ENCODE results near the gene SLITRK6.
A peak's percentile ranks its signal among the peaks of the same experiment; 100 is the strongest.
"Not testable (repeated sequence)": the region's sequence is repeated elsewhere in the genome, so short reads cannot be mapped to it uniquely, and the experiment has no call there.

SLITRK6 gene, protein sequence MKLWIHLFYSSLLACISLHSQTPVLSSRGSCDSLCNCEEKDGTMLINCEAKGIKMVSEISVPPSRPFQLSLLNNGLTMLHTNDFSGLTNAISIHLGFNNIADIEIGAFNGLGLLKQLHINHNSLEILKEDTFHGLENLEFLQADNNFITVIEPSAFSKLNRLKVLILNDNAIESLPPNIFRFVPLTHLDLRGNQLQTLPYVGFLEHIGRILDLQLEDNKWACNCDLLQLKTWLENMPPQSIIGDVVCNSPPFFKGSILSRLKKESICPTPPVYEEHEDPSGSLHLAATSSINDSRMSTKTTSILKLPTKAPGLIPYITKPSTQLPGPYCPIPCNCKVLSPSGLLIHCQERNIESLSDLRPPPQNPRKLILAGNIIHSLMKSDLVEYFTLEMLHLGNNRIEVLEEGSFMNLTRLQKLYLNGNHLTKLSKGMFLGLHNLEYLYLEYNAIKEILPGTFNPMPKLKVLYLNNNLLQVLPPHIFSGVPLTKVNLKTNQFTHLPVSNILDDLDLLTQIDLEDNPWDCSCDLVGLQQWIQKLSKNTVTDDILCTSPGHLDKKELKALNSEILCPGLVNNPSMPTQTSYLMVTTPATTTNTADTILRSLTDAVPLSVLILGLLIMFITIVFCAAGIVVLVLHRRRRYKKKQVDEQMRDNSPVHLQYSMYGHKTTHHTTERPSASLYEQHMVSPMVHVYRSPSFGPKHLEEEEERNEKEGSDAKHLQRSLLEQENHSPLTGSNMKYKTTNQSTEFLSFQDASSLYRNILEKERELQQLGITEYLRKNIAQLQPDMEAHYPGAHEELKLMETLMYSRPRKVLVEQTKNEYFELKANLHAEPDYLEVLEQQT

DNA sequence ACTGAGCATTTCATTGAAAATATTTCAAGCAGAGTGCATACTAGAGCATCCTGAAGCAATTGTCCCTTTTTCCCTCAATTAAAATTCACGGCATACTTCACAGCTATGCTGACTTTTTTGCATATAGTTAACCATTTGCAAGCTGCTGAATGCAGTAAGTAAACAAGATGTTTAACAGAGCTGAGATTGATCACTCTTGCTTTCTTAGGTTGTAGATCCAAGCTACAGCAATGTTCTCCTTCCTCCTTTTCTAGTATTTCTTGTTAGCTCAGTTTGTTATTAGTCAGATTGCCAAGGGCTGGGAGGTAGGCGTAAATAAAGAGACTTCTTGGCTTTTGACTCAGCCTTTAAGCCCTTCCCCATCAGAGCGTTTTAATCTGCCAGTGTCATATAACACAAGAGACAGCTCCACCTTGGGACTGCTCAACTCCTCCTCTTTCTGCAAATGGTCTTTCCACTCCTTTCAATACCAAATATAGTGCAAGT, at the start of gene SLITRK6:
SLITRK6 (minus strand) TSS at position 323 of the 486 bp plus-strand sequence. CDS start 2,911 bp downstream, outside the sequence.
- no peak for DNase-seq

DNA sequence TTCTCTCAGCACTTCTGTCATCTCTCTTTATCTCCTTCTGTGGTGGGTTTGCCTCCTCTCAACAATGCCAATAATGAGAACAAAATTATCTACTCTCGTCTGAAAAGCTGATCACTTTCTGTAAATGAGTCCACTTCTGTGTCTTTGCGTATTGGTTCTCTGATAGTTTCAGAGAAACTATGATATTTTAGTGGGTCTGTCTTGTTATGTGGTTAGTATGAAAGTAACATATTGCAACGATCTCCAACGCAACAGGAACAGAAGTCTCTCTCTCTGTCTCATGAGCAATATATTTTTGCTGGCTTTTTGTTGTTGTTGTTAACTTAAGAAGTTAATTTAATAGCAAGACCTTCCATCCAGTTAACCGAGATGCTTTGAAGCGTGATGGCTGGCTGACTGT, 47.8 kb upstream of the SLITRK6 start:
- no peak for DNase-seq

DNA sequence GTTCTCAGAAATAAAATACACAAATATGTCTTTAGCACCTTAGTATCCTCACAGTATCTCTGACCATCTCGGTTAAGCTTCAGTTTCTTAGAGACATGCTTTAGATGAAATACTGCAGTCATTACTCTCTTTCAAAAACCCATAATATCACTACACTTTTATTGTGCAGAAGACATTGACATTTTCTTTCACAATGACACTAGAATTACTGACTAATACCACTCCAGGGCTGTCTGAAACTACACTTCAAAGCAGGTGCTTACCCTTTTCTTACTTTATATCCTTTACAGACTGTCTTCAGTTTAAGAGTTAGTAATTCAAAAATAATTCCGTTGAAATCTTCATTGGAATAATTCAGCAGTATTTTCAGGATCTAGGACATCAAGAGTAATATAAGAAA, 42.2 kb upstream of the SLITRK6 start:
- DNase-seq = no peak

DNA sequence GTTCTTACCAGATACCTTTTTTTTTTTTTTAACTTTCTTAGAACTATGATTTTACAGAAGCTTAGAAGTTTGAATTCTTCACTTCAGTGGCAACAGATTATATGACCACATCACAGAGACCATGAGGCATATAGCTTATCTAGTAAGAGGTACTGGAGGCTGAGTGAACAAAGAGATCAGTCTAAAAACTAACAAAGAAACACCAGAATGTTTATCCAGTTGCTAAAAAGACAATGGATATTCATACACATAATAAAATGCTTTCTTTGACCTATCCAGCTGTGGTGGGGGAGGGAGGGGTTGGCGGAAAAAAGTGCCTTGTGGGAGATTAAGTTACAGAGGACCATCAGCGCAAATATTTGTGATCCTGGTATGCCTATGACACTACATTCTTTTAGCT, 34.7 kb upstream of the SLITRK6 start:
- no peak for DNase-seq

DNA sequence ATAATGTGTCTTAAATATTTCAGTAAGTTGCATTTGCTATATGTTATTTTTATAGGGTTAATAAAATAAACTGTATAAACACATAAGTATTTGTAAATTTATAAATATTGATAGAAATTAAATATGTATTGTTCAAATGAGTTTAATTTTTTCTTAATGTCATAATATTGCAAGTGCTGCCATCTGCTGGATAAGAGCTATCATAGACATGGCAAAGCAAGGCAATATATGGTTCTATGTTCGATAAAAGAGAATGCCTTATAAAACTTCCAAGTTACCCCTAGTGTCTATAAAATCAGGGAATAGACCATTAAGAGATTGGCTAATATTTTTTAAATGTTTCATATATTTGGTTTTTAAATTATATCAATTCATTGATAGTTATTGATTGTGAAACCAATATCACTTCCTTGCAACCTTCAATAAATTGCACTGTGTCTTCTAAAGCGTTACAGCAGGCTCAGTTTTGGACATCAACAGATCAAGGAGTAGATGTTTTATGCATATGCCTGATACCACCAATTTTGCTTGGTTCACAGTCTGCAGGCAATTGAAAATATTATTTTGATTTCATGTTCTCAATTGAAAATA, 29.0 kb upstream of the SLITRK6 start:
- peak; percentile 44 for DNase-seq

DNA sequence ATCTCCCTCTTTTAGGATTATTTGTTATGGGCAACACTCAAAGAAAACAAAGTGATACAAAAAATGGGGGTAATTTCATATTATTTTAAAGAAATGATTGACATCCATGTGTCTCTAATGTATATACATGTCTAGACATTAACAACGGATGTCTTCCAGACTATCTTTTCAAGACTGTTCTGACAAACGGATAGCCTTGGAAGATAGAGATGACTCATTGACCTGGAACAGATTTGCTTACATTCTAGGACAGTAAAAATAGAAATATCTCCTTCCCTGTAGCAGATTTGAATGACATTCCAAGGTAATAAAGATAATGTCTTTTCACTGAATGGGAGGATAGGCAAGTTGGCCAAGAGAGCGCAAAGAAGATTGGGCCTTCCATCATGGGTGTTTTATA, 26.2 kb upstream of the SLITRK6 start:
- no peak for DNase-seq

DNA sequence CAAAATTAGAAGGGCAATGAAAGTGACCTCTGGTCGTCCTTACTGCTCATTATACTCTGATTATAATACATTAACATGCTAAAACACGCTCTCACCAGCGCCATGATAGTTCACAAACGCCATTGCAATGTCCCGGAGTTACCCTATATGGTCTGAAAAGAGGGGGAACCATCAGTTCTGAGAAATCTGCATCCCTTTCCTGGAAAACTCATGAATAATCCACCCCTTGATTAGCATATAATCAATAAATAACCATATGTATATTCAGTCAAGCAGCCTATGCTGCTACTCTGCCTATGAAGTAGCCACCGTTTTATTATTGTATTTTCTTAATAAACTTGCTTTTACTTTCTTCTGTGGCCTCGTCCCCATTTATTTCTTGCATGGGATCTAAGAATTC, 24.6 kb upstream of the SLITRK6 start:
- no peak for DNase-seq

DNA sequence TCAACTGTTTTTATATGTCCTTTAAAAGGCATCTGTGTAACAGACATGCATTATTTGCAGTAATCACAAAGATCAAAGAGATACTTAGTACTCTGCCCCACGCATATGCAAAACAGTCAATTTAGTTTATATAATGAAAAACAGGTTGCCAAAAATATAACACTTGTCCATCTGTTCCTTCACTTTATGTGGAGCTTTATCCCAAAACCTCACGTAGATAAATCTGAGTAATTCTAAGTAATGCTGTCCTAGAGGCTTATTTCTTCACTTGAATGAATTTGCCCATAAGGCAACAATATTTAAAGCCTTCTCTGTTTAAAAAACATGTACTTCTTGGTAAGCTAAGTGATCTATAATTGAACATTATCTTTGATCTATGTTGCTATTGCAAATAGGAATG, 20.3 kb upstream of the SLITRK6 start:
- no peak for DNase-seq

DNA sequence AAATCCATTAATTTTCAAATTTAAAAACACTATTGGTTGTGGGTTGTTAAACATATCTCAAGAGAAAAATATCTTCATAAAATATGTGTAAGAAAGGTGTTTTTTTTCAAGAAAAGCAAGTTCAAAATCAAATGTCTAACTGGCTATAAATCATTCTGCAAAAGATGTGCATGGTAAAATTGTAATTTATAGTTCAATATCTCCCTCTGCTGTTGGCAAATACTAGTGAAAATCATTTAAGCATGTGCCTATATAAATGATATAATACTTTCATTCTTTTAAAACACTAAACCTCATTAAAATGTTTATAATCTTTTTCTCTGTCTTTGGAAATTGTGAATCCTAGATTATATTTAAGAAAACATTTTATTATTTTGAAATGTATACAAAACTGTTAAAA, 17.2 kb upstream of the SLITRK6 start:
- no peak for DNase-seq

DNA sequence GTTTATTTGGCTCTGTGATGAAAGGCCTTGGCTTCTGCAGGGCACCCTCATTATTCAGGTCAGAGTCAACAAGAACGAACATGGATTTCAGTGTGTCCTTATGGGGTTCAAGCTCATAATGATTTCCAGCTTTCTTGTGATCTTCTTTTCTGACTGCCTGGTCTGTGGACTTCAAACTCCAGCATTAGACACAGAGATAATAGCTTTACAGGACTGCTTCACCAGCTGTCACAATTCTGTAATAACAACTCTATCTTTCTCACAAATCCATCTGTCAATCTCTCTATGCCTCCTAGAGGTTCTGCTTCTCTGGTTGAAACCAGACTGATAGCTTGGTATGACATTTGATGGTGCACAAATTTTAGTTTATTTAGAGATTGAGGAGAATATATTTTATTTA, 13.1 kb upstream of the SLITRK6 start:
- no peak for DNase-seq

DNA sequence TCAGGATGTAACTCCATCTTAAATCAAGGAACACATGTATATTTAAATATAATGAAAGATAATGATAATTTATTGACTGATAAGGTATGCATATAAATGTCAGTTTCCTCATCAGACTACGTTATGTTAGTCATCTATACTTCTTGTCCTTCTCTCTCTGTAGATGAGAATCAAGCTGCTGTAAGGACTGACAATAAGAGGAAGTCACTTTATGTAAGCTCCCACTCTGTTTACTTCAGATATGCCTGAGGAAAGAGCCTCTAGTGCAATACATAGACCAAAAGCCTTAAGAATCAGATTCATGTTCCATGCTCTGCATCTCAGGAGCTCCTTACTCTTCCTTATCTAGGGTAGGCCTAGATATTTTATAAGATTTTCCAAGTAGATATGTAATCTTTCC, 9.6 kb upstream of the SLITRK6 start:
- no peak for DNase-seq

DNA sequence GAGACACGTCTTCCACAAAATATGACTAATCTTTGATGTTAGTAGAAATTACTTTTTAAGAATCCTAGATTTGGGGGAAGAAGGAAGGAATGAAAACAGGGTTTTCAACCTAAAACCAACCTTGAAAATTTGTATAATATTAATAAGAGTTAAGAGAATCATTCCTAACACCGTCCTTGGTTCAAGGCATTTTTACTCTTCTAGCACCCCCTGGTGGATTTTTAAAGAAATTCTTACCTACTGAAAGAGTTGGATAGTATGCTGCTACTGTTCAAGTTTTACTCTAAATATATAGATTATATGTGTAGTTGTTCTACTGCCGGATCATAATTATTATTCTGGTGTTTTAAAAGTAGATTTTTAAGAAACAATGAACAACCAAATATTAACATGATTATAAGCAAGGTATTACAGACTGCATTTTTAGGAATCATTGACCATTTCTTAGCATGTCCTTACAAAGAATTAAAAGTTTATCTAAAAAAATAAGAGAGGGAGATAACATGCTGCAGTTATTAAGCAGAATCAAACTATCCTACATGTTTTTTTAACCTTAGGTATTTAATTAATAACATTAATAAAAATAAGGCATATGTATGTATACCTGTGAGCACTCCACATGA, 7.4 kb upstream of the SLITRK6 start:
- DNase-seq = peak; percentile 64

DNA sequence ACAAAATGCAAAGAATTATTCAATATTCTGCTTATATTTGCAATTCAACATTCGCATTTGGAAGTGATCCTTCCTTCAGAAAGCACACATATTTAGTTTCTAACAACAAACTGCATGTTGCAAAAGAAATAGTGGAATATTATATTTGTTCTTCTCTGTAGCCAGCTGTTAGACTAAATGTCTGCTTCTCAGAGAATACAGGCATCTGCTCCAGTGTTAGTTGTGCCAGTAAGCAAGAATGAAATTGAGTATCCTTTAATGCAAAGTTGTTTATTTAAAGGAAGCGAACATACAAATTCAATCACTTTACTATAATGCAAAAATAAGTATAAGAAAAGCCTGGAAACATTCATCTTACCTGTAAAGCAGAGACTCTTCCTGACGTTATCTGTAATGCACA, 663 bp downstream of the SLITRK6 start:
- no peak for DNase-seq

DNA sequence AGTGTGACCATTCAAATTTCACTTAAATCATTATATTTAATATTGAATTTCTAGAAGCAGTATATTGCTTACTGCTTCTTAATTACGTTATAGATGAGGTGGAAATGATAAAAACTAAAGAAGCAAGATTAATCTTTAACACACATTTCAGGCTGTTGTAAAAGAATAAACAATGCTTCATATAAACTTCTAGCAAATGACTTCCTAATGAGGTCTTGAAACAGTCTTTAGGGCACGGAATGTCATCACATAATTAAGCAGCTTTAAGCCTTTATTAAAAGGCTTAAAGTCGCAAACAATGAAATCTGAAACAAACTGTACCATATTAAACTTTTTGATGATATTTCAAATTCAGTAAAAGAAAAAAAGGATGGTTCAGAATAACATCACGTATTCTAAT, 1.9 kb downstream of the SLITRK6 start:
- DNase-seq = no peak

DNA sequence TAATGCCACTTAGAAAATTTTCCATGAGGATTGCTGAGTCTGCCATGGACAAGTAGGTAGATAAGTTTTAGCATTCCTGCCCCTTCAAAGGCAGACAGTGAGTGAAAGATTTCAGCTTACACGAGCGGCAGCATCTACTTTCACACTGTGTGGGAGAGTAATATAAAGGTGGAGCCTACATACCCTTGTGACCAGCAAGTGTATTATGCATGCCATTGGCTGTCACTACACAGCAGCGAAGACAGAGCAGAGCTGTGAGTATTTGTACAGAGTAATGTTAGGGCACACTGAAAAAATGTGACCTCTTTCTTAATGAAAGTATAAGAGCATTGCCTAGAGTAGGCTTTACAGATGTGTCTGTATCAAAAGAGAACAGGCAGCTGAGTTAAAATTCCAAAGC, 14.0 kb downstream of the SLITRK6 start:
- no peak for DNase-seq

DNA sequence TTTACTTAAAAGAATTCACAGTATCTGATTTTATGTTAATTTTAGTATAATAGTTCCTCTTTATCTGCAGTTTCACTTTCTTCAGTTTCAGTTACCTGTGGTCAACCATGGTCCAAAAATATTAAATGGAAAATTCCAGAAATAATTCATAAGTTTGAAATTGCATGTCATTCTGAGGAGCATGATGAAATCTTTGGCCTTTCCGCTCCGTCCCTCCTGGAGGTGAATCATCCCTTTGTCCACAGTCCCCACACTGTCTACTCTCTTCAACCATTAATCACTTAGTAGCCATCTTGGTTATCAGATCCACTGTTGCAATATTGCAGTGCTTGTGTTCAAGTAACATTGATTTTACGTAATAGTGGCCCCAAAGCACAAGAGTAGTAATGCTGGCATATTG, 26.9 kb downstream of the SLITRK6 start:
- peak; percentile 19 for DNase-seq

DNA sequence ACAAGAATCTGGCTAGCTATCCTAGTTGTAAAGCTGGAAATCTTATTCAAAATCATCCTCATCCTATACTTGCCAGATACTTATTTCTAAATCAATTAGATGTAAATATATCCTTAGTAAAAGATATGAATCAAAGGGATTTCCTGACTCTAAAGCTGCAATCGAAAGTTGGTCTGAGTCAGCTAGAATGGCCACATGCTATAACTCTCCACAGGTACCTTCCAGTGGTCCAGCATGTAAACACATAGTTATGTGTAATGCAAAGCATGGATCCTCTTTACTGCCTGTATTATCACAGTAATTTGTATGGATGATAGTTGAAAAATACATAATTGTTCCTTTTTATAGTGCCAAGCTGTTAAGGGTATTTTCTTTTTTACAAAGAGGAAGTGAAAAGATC, 27.4 kb downstream of the SLITRK6 start:
- no peak for DNase-seq

DNA sequence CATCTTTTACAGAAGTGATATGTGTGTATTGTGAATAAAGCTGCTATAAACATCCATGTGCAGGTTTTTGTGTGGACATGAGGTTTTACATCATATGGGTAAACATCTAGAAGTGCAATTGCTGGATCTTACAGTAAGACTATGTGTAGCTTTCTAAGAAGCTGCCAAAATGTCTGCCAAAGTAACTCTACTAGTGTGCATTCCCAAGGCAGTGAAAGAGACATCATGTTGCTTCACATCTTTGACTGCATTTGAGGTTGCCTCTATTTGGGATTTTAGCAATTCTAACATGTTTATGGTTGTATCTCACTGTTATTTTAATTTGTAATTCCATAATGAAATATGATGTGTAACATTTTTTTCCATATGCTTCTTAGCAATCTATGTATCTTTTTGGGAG, 30.3 kb downstream of the SLITRK6 start:
- no peak for DNase-seq

DNA sequence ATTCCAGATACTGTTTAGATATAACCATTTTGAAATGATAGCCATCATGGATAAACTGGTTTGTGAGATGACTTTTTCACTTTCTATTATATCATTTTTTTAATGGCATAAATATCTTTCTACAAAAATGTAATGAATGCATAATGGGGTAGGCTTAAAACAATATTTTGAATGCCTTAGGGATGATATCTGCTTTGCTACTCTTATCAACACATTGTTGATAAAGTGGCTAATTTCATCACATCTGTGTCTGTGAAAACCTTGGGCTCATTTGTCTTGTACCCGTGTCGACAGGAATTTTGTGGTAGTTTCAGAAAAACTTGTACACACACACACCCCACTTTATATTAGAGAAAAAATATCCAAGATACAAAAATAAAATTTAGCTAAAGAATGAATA, 44.1 kb downstream of the SLITRK6 start:
- DNase-seq = no peak

DNA sequence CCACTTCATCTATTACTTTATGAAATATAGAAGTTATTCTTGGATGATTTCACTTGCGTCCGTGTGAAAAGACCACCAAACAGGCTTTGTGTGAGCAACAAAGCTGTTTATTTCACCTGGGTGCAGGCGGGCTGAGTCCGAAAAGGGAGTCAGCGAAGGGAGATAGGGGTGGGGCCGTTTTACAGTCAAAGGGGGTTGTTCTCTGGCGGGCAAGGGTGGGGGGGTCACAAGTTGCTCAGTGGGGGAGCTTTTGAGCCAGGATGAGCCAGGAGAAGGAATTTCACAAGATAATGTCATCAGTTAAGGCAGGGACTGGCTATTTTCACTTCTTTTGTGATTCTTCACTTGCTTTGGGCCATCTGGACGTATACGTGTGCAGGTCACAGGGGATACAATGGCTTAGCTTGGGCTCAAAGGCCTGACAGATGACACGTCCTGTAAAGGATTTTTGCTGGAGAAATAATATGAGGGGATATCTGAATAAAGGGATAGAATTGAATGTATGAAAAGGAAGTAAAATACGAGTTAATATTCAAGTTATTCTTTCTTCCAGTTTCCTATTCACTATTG, 55.9 kb downstream of the SLITRK6 start:
- not testable (repeated sequence) for DNase-seq
